HG03280 (cell line): ENCODE measurements around the gene GDPD5.

ENCODE experiments used
- ATAC-seq: cut with Tn5 transposase; IDR thresholded peaks from one replicate; pipeline ENCODE4 v1.9.1; 2021; ENCODE audit warnings: mild to moderate bottlenecking, moderate library complexity; ENCODE audit not compliant: unreplicated experiment

Gene GDPD5

DNA sequence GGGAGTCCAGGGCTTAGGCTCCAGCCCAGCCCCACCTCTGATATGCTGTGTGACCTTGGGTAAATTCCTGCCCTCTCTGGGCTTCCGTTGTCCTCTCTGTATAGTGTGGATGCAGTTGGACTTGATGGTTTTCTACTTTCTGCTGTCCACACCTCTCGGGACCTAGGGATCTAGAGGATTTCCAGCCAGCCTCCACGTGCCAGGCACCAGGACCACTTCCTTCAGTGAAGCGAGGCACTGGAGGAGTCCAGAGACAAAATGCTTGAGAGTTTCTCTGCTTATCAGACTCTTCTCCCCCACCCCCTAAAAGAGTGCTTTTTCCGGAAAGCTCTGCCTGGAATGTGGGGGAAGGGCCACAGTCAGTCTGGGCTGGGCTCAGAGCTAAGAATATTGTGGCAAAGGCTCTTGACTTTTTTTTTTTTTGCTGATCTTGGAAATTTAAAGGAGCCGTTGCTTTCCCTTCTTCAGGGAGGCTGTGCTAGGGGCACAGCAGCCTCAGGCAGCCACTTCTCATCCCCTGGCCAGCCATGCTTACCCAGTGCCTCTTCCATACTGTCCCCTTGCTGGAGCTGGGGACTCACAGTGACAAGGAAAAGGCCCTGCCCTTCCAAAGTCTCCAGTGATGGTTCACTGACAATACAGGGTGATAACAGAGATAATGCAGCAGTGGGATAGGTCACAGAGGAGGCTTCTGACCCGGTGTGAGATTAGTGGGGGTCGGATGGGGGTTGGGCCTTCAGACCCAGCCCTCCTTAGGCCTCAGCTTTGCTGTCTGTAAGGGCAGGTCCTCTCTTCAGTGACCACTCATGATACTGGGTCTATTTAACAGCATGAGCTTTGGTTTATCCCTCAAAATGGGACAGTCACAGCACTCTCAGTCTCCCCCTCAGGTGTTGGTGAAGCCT lies 33.5 kb upstream of the GDPD5 start:
- ATAC-seq: no peak

DNA sequence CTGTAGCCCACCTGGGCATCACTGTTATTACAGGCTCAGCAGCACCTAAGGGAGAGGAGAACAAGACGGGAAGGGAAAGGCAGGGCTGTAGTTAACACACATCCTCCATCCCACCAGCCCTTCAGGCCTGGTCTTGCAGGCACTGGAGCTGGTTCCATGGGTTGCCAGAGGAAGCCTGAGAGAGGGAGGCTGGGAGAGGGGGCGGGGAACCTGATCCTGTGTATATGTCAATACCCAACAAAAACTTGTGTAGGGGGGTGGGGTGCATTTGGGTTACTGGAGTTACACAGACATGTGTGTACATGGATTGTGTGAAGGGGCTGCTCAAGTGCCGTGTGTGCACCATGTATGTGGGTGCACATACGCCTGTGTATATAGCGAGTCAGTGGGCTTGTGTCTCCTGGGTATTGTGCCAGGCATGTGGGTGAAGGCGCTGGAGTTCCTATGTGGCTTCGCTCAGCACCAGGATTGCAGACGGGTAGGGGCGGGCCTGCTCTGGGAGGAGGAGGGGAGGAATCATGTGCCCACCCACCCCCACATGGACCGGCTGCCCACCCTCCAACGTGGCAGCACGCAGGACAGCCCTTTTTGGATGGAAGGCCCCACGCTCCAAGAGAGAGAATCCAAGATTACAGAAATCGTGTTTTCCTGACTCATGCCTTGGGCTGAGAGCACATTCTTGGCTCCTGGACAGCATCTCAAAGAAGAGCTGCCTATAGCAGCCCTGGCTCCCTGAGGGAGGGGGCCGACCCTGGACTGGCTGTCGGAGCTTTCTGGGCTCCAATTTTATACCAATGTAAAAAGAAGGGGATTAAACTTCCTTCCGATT lies 32.1 kb upstream of the GDPD5 start:
- ATAC-seq: no peak

DNA sequence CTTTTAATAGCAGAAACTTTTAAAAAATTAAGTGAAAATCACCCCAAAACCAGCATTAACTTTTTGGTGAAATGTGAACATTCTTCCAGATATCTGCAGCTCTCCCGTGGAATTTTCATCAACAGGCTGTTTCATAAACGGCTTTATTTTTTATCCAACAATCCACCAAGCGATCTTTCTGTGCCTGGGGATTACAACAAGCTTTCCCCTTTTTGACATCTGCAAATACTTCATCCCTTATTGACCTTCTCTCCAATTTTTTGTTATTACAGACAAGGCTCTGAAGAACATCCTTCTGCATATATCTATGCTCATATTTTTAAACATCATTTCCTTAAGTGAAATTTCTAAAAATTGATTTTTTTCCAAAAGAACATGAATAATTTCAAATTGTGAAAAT lies 30.5 kb upstream of the GDPD5 start:
- no peak for ATAC-seq

DNA sequence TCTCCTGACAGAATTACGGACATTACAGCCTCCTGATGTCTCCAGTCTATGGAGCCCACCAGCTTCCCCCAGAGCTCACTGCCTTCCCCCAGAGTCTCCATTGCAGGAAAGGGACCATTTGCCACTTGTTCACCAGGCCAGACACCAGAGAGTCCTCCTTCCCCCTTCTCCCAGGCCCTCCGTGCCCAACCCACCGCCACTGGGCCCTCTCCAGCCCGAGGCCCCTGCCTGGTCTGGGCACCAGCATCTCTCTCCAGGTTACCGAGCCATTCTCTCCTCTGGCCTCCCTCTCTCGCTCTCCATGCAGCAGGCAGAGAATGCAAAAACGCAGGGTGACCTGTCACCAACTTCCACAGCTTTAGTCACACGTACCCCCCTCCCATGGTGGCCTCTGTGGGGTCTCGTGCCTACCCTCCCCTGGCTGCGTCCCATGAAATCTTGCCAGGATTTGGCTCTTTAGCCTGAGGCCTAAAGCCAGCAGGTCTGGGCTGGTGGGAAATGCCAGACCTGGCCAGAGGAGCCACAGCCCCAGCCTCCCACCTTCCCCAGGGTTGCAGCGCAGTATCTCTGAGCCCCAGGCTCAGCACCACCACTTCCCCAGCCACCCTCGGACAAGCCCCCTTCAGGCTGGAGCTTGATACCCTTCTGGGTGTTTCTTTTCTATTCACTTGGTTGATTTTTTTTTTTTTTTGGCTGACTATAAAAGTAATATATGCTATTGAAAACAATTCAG lies 29.5 kb upstream of the GDPD5 start:
- no peak for ATAC-seq

DNA sequence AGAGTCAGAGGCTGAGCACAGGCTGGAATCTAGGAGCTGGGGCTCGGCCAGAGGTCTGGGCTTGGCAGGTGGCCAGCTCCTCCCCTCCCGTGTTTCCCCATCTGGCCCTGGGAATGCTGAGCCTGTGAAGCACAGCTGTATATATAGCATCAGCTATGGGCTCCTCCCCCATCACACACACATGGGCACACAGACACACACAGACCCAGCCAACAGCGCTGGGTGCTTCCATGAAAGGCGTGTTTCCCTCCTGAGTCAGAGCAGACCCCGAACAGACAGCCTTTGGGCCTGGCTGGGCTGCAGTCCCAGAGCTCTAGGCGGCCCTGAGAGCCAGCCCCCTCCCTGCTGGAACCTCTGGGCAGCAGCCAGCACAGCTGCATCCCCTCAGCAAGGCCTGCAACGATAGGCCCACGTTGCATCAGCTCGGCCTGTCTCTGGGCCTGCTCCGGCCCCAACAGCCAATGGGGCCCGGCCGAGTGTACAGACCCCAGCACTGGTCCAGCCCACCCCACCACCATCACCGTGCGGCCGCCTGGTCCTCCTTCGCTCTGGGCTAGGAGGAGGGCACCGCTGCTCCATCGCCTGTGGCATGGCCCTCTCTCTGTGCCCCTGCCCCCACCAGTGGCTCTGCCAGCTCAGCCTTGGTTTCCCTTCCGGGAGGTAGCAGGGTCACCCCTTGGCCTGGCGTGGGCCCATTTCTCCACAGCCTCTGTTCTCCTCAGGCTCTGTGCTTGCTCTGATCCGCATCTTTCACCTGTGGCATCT lies 28.7 kb upstream of the GDPD5 start:
- ATAC-seq: no peak

DNA sequence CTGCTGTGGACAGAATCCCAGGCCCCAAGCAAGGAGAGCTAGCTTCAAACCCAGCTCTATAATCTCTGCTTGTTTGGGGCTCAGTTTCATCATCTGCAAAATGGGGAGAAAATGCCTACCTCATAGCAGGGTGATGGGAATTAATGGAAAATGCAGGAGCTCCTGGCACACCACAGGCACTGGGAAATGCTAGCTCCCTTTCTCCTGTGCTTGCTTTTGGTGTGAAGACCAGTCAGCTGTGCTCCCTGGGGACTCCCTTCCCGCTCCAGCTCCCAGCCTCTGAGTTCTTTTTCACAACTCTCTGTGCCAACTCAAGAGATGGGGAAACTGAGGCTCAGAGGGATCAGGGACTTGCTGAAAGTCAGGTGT lies 28.1 kb upstream of the GDPD5 start:
- ATAC-seq: no peak

DNA sequence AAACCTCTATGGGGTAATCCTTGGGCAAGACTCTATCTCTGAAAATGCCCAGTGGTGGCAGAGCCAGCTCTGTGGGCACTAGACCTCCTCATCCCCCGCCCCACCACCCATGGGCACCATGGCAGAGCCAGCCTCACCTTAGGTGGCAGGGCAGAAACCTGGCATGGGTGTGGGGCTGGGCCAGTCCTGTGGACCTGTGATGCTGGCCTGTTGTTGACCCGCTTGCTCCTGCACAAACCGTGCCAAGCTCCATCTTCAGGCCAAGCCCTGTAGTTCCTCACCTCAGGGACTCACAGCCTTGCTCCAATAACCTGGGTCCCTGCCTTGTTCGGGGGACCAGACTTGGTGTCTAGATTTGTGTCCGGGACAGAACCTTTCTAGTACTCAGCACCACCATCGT lies 27.4 kb upstream of the GDPD5 start:
- no peak for ATAC-seq

DNA sequence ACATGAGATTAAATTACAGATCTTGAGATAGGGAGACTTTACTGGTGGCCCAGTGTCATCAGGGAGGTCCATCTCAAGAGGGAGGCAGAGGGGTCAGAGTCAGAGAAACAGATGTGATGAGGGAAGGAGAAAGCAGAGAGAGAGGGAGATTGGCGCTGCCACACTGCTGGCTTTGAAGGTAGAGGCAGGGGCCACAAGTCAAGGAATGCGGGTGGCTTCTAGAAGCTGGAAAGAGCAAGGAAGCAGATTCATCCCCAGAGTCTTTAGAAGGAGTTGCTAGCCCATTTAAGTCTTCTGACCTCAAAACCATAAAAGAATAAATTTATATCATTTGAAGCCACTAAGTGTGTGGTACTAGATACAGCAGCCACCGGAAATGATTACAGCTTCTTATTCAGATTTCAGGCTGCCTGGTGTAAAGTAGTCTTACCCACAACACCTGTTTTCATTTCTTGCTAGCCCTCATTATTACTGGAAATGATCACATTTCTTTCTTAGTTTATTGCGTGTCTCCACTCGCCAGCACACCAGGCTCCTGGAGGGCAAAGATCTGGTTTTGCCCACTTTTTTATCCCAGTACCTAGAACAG lies 23.7 kb upstream of the GDPD5 start:
- no peak for ATAC-seq

DNA sequence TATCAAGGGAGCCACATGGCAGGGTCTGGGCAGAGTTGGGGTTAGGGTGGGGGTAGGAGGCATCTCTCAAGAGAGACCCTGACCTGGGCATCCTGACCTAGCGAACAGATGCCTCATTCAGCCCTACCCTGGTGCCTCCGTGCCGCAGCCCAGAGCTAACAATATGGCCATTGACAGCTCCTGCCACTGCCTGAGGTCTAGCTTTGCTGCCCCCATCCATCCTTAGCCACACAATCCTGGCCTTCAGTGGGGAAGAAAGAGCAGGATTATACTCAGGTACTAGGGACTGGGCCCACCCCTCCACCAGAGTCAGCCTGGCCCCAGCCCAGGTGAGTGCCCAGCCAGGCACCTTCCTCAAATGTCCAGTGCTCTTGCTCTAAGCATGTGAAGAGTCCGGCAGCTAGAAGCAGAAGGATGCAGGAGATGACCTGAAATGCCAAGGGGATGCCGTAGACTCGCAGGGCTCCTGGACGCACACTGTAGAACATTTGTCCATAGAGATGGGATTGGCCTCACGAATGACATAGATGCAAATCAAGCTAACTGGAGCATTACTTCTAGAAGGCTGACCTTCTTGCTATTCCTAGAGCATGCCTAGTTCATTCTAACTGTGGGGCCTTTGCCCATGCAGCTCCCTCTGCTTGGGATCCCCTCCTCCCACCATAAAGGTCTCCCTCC lies 23.0 kb upstream of the GDPD5 start:
- no peak for ATAC-seq

DNA sequence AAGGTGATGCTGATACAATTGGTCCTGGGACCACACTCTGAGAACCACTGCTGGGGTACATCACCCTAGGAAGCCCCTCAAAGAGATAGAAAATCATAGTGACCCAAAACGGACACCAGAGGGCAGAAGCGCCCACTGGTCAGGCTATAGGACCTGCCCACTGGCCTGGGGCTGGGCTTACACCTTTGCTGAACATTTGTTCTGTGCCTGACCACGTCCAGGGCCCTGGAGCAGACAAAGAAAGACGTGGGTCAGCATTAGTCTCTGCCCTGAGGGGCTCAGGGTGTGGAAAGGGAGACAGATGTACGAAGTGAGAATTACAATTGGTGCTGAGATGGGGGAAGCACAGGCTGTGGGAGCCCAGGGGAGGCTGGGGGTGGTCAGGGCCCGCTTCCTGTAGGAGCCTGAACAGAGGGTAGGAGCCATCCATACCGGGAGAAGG lies 21.9 kb upstream of the GDPD5 start:
- no peak for ATAC-seq

DNA sequence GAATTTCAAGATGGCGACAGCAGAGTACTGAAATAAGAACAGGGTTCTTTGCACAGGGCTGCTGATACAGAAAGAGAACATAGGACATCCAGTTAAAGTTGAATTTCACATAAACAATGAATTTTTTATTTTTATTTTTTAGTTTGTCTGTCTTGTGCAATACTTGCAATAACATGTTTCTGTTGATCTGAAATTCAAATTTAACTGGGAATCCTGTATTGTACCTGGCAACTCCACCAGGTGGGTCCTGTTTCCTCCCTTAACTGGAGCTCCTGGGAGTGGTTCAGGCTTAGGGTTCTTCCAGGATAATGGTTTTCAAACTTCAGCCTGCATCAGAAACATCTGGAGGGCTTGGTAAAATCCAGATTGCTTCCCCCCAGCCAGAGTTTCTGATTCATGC lies 21.4 kb upstream of the GDPD5 start:
- no peak for ATAC-seq

DNA sequence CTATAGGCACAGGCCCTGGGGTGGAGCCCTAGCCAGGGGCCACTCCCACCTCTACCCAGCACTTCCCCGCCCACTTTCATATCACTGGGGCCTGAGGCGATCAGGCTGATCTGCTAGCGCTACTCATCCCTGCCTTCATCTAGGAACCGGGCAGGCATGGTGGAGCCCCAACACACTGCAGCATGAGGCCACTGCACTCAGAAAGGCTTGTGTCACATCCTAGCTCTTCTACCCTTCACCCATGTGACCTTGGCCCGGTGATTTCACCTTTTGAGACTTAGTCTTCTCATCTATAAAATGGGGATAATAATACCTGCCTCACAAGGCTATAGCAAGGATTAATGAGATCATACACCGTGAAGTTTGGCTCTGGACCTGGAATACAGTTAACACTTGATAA lies 18.1 kb upstream of the GDPD5 start:
- no peak for ATAC-seq

DNA sequence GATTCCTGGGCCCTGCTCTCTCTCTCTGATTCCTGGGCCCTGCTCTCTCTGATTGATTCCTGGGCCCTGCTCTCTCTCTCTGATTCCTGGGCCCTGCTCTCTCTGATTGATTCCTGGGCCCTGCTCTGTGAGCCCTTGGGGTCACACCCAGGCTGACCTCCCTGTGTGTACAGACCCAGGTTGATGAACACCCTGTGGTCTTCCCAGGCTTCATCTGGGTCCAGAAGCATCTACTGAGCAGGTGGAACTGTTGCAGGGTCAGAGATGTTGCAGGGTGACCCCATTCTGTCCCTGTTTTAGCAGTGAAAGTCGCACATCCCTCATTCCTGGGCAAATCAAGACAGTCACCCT lies 16.3 kb upstream of the GDPD5 start:
- ATAC-seq: no peak

DNA sequence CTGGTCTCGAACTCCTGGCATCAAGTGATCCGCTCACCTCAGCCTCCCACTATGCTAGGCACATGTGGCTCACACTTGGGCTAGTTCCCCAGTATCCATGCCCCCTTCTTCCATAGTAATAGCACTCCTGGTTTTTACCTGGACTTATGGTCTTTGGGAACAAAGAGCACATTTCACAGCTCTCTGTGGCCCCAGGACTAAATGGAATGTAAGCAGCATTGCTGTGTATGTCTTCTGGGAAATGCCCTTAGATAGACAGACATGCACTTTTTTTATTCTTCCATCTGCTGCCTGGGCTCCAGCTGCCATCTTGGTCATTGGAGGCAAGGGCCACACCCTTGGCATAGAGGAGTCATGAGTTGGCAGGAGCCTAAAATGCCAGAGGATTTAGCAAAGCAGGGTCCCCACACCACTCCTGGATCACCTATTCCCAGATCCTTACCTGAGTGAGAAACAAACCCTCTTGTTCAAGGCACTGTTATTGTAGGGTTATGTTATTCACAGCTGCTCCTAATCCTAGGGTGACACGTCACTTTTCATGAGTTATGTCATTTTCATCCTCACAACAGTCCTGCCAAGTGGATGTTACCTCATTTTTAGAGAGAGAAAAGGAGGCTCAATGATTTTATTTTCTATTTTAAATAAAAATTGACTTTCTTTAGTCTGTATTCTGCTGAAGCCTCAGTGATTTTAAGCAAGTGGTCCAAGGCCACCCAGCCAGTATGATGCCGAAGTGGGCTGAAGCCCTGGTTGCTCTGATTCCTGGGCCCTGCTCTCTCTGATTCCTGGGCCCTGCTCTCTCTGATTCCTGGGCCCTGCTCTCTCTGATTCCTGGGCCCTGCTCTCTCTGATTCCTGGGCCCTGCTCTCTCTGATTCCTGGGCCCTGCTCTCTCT lies 15.7 kb upstream of the GDPD5 start:
- no peak for ATAC-seq

DNA sequence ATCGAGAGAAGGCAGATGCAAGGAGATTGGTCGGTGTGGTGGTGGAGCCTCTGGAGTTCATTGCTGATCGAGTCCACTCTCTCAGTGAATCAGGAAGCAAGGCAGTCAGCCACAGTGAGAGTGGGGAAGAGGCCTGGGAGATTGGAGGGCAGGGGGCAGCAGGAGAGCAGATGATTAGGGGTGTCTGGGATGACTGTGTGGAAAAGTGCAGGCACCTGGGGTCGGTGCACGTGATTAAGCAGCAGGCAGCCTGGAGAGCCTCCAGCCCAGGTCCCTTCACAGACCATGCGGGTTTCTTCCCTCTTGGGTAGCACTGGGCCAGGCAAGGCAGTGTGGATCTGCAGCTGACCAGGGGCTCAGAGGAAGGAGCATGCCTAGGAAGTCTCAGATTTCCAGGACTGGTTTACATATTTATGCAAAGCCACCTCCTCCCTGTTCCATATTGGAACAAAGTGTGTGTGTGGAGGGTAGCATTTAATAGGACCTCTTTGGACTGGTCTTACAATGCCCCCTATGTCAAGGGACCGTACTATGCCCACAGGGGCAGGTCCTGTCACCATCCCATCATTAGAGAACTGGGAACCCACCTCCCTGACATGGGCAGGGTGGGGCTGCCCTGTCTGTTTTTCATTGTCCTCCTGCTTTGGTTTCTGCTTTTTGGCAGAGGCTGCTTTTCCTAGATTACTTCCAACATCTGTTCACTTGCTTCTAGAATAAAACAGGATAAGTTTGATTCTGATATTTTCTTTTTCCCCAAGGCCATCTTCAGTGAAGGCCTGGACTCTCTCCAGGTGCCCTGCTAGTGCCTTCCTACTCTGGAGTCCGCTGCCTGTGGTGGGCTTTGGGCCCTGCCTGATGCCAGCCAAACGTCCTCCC lies 14.0 kb upstream of the GDPD5 start:
- ATAC-seq: no peak

DNA sequence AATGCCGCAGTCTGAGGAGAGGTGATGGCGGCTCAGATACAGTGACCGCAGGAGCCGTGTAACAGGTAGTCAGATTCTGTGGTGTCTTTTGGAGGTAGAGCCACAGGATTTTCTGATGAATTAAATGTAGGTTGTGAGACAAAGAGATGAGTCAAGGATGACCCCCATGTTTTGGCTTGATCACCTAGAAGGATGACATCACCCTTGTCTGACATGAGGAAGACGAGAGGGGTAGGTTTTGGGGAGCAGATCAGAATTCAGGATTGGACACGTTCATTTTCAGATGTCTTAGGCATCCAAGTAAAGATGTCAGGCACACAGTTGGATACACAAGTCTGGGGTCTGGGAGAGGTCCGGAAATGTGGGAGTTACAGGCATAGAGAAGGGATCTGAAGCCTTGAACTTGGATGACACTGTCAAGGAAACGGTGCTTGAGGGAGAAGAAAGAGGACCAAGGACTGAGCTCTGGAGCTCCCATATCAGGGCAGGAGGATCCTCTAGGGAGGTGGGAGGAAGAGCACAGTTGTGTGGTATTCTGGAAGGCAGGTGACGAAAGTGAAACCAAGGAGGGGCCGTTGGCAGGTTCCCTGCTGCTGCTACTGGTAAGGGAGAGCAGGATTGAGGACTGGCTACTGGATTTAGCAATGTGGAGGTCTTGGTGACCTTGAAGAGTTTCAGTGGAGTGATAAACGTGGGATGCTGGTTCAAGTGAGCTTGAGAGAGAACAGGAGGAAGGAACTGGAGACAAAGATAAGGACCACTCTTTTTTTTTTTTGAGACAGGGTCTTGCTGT lies 12.6 kb upstream of the GDPD5 start:
- no peak for ATAC-seq

DNA sequence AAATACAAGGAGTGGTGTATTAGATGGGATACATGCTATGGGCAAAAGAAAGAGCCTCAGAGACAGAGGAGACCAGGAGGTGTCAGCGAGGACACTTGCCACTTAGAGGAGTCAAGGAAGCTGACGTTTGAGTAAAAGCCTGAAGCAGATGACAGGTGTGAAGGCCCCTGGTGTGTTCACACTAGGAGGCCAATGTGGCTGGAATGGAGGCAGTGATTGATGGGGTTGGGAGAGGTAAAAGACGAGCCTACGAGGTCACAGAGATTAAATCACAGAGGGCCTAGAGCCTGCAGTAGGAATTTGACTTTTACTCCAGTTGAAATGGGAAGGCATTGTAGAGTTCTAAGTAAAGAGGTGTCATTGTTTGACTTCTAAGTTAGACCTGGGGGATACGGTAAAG lies 12.0 kb upstream of the GDPD5 start:
- ATAC-seq: no peak
